Left lobe of liver (tissue), 2 donors: Measurements from ENCODE around the gene ATP8B1. TPM values are rescaled to one million over a fixed set of nuclear protein-coding genes. Genes with fewer than 3 reads are reported as not detected.

Experiments used
- ATAC-seq: fragments of 200-7000 bp; cut with Tn5 transposase; one replicate; pipeline ENCODE4 v1.9.1; 2020; ENCODE audit warnings: mild to moderate bottlenecking, moderate library complexity
- DNase-seq: peaks from one replicate; pipeline ENCODE4 v3.0.0-alpha.2; 2020; ENCODE audit warnings: low spot score
- total RNA-seq: library from RNA; stranded (reverse); gene quantifications from one replicate; pipeline ENCODE4 v1.2.1, GENCODE V29; 2021
- donor health status: DM: no; HTN: no; CAD: no; lungs with moderate emphysema.
- donor health status: DM: no; HTN: yes; CAD: no.

ATP8B1 gene
- total RNA-seq, 1 donor from 2014 or later, result 12.1 TPM

DNA sequence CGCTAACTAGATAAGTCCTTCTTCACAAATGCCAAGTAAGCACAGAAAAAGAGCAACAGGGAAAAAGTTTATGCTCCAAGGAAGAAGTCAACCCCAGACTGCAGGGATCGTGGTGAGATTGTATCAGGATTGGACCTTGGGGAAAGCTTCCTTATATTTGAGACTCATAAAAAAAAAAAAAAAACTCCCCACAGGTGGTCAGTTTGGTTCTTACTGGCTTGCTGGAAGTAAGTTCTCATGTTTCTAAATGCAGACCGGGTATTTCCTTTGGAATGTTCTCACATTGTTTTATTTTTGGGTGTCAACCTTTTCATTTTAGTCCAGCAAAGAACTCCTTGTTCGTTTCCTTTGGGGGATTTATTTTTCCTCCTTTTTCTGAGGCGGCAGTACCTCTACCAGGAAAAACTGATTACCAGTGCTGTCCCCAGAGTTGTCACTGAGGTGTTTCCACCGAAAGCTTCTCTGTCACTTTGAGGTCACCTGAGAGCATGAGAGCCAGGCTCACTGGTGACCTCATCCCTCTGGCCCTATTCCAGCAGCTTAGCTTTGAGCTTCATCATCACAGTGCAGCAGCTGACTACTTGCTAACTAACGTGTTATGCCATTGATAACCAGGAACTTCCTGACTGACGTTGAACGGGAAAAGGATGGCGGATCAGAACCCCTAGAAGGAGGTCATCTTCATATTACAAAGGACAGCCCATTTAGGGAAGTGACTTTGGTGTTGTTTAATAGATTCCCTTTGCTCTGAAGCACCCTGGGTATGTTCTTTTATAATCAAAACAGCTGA lies 16.8 kb upstream of the ATP8B1 start:
- ATAC-seq, result peak; percentile 98
- DNase-seq, result peak; percentile 77

DNA sequence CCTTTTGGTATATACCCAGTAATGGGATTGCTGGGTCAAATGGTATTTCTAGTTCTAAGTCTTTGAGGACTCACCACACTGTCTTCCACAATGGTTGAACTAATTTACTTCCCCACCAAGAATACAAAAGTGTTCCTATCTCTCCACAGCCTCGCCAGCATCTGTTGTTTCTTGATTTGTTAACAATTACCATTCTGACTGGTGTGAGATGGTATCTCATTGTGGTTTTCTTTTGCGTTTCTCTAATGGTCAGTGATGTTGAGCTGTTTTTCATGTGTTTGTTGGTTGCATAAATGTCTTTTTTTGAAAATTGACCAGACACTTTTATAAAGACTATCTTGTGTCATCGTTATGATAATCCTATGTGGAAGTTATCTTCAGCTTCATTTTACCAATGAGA lies 16.0 kb upstream of the ATP8B1 start:
- ATAC-seq (no peak), DNase-seq (no peak)

DNA sequence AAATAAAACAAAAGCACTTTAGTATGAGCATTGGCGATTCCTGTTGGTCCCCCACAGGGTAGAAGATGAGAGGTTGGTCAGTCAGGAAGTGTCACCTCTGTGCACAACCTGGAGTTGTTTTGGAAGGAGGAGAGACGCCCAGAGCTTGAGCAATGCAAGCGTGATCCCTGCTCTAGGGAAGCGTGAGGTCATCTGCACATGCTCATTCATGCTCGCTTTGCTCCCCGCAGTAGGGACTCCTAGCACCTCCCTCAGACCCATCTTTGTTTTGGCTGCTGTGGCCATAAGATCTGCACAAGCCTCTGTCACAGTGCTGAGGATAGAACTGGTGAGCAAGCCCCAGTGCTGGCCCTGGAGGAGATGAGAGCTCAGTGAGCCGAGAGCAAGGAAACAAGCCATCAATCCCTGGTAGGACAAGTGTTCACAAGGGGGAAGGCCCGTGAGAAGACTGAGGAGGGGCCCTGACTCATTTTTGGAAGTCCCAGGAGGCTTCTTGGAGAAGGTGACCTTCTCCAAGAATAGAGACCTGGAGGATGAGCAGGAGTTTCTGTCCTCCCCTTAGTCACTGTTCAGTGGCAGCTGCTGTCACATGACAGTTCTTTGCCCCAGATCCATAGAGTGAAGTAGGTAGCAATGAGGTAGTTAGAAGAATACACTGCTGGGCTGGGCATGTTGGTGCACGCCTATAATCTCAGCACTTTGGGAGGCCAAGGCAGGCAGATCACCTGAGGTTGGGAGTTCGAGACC lies 13.3 kb upstream of the ATP8B1 start:
- ATAC-seq, result no peak
- no peak for DNase-seq

DNA sequence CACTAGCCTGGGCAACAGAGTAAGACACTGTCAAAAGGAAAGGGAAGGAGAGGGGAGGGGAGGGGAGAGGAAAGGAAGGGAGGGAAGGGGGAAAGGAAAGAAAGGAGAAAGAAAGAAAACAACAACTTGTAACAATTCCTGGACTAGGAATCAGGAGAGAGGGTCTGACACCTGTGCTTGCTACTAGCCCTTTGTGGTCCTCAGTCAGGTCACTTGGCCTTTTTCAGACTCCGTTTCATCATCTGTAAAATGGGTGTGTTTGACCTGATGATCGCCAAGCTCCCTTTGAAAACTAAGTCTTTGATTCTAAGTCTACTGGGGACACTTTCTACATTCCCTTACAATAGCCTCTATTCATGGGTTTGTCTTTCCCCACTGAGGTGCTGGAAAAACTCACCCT lies 11.4 kb upstream of the ATP8B1 start:
- no peak for DNase-seq
- ATAC-seq, result no peak

DNA sequence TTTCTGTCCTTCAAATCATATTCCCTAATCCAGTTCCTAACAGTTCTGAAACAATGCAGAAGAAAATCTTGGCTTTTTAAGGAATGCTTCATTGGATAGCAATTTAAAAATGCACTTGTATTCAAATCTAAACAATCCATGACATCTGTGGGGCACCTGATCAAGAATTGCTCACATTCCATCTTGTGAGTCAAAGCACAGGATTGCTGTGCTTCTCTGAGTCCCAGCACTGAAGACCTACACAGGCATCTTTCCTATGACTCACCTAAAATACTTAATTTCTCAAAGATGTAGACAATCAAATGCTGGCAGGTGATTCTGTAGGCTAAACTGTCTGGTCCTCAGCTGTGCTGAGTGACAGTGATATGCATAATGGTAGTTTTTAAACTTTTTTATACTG lies 10.1 kb upstream of the ATP8B1 start:
- DNase-seq (no peak), ATAC-seq (no peak)

DNA sequence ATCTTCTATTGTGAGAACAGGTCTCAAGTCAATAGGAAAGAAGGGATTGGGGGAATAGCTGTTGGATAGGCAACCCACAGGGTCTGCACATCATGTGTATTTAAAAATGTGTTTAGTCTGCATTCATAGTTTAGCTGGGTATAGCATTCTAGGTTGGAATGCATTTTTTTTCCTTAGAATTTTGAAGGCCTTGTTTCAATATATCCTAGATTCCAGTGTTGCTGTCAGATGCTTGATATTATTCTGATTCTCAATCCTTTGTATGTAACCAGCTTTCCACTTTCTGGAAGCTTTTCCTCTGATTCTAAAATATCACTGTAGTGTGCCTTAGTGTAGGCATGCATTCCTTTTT lies 9.0 kb upstream of the ATP8B1 start:
- ATAC-seq, result no peak
- no peak for DNase-seq

DNA sequence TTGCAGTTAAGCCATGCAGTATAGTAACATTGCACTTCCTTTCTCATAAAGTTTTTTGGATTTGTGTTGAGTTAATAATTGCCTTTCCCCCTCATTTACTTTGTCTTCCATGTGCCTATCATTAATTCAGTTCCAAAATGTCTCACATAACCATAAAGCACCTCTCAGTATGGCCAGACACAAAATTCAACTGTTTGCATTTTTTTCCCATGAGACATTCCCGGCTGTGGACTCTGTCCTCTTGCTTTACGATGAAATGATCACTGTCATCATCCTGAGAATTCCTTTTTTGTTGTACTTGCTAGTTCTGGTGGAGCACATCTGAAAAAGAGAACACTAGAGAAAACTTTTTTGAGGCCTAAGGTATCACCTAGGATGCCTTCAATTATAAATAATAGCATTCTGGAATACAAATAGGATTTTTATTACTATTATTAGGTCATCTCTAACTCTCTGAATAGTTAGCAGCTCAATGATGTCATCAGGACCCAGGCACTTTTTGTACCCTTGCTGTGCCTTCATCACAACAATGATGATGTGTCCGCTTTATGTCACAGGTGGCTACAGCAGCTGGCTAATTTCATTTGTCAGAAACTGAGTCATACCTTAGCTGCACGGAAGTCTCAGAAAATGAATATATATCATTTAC lies 8.5 kb upstream of the ATP8B1 start:
- DNase-seq (no peak), ATAC-seq (no peak)

DNA sequence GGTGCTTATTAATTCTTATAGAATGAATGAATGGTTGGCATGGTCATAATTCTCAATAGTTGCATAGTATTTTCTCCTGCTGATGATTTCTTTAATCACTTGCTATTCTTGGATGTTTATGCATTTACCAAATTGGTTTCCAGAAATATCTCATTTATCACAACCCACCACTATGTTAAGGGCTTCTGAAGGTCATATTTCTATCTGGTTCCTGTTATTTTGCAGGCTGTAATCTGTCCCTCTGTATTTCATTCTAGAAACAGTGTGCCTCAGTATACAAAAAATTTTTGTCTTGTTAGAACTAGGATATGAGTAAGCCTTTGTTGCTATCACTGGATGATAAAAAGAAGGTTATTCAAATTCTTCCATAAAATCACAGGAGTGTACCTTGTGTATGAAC lies 6.1 kb upstream of the ATP8B1 start:
- no peak for DNase-seq
- ATAC-seq, result no peak

DNA sequence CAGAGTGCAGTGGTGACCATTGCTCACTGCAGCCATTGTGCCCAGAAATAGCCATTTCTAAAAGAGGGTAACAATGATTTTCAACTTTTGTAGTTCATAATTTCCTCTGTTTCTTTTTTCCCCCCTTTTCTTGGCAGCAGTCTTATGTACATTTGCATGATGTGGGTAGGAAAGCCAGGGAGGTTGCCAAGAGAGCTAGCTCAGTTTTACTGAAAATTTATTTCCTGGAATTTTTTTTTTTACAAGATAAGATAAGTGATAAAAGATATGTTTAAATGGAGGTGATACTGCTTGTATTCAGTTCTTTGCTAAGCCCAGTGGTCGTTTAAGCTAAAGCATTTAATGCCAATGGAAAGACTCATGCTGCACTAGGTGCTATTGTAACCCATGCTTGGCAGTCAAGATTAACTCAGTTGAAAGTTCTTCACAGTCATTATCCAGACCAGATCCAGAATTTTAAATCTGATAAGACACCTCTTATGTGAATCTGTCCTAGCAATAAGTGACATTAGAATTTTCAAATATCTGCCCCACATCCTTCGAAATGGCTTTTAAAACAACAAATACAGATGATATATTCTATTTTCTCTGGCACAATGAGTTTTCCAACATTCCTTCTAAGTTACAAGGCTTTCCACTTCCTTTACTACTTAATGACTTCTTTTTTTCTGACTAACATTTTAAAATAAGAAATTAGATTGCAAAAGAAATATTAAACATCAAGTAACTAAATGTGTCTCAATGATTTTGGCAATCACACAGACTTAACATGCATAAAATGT lies 4.4 kb upstream of the ATP8B1 start:
- ATAC-seq (no peak), DNase-seq (no peak)

DNA sequence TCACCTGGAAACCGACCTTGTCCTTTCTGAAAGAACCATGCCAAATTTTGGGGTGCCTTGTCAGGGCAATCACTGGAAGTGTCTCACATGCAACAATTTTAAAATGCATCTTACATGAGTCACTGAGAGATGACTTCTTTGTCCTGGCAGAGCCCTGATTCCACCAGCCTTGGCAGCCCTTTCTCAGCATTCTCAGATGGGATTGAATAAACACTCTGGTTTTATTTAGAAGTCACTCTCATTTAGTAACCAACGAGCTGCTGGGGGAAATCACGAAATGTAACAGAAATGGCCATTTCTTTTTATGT lies 3.8 kb upstream of the ATP8B1 start:
- no peak for ATAC-seq
- no peak for DNase-seq

DNA sequence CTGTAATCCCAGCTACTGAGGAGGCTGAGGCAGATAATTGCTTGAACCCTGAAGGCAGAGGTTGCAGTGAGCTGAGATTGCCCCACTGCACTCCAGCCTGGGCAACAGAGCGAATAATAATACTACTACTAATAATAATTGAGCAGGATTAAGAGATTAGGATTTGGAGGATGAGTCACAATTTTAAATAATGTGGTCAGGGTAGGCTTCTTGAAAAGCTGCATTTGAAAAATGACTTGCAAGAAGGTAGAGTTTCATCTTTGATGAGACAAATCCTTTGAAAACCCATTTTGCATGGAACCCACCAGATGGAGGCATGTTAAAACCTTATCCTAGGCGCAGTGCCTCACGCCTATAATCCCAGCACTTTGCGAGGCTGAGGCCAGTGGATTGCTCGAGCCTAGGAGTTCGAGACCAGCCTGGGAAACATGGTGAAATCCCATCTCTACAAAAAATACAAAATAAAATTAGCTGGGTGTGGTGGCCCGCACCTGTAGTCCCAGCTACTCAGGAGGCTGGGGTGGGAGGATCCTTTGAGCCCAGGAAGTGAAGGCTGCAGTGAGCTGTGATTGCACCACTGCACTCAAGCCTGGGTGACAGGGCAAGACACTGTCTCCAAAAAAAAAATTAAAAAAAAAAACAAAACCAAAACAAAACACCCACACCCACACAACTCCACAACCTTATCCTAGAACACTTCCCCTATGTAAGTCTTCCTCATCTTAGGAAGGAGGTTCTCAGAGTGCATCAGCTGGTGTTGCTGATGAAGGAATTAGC lies 3.3 kb upstream of the ATP8B1 start:
- ATAC-seq (no peak), DNase-seq (no peak)

DNA sequence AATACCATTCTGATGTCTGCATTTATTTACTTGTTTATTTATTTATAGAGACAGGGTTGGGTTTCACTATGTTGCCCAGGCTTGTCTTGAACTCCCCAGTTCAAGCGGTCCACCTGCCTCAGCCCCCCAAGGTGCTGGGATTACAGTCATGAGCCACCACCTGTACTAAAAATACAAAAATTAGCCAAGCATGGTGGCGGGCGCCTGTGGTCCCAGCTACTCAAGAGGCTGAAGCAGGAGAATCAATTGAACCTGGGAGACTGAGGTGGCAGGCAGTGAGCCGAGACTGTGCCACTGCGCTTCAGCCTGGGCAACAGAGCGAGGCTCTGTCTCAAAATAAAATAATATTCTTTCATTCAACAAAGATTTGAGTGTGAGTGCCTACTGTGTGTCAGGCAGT lies 2.0 kb upstream of the ATP8B1 start:
- no peak for ATAC-seq
- no peak for DNase-seq

DNA sequence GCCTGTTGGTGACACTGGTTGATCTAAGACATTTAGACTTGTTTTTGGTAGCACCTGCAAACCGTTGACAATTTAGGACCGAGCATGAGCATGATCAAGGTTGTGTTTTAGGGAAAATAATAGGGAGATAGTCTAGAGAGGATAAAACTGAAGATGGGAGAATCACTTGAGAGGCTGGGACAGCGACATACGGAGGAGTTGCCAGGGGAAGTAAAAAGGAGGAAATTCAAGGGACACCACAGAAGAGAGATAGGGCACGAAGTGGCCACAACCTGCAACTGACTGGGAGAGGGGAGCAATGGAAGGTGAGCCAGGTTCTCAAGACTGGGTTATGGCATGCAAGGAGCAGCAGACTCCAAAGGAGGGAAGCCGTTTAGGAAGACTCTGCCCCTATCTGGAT lies 1.4 kb upstream of the ATP8B1 start:
- ATAC-seq, result no peak
- DNase-seq, result no peak

DNA sequence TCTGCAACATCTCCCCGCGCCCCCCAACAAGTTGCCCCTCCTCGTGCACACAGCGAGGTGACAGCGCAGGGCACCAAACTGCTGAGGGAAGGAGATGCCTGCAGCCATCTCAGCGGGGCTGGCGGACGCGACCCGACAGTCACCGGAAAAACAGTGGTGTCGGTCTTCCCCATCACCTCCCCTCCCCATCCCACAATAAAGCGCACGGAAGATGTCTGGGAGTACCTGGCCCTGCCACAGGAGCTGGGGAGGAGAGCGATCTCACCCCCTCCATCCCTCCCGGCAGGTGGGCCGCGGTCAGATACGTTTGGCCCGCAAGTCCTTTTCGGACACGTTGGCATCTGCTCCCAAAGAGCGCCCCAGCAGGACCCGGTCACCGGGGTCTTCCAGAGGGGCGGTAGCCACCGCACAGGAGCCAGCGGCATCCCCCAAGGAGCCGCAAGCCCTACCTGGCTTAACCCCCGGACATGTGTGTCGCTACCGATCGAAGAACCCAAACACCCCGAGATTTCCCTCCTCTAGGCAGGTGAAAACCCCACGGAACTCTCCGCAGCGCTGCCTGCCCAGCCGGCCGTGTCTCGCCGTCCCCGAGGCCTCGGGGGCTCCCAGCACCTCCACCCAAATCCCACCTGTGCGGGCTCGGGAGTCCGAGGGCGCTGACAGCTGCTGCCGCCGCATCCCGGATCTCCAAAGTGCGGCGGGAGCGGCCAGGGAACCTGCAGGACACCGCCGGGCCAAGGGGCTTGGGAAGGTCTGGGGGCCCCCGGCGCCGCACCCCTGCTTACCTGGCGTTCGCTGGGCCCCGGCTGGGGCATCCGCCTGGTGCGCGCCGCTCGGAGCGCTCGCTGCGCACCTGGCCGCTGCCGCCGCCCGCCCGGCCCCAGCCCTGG lies 657 bp downstream of the ATP8B1 start:
- ATAC-seq, result no peak
- no peak for DNase-seq

DNA sequence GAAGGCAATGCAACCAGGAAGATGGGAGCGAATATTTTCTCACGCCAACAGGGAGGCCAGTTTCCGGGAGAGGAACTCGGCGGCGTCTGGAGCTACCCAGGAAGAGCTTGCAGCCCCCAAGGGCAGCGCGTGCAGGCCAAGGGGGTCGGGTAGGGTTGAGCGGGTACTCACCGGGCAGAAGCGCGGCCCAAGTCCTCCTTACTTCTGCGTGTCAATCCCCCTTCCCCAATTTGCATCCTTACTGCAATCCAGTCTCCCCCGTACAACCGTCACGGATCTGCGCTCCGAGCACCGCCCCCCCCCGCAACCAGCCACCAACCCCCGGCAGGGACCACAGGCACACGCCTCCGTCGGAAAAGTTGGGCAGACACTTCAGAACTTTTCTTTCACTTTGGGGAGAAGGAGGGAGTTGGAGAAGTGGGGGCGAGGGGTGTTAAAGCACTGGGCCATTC lies 1.3 kb downstream of the ATP8B1 start:
- DNase-seq, result no peak
- ATAC-seq, result no peak

DNA sequence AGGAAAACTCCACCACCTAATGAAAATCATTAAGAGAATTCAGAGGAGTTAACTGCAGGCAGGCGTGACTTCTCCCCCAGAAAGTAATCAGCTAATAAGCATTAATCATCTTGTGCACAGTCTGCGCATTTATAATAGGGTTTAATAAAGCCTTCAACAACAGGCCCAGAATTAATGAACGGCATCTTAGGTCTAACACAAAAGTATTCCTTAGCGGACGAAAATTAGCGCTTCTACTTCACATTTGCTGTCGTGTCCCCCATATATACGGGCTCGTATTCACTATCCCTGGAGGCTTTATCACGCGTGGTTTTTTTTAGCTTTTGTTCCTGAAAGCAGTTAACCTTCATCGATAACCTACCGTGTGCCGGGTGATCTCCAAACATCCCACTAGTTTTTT lies 1.8 kb downstream of the ATP8B1 start:
- ATAC-seq, result no peak
- DNase-seq, result no peak

DNA sequence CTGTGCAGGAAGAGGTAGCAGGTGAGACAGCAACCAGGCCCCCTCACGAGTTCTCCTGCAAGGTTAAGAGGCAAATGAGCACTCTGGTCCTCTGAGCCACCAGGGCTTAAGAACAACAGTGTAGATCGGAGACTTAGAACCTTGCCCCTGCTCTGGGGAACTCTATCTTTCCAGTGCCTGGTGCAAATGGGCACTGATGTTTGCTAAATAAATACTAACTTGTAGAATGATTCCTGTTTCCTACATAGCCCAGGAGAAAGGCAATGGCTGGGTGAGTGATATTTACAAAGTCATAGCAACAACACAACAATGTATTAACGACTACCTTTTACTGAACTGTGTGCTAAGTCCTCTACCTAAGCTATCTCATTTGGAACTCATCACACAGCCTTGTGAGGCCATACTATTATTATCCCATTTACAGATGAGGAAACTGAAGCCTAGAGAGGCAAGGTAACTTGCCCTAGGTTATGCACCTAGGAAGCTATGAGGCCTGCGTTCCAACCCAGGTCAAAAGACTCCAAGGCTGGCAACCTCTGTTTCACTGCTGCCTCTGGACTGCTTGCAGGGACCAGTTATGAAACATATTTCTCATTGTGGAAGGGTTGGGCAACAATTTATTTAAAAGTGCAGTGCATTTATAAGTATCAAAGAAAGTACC lies 4.3 kb downstream of the ATP8B1 start:
- DNase-seq, result peak; percentile 64
- ATAC-seq, result peak; percentile 26

DNA sequence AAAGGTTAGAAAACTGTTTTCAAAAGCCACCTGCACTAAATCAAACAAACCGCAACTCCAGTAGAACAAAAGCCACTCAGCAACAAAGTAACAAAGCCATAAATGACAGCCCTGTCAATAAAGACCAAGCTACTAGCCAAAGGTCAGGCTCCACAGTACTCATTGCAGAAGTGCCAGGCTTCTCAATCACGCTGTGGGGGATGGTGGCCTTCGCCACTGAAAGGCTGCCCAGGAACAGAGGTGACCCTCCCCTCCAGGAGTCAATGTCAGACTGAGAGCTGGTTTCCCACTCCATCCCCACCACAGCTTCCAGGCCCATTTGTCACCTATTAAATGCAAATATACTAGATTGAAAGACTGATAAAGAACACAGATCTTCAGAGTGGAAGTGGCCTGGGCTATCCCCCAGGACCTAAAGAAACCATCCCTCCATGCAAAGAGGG lies 5.9 kb downstream of the ATP8B1 start:
- ATAC-seq (peak; percentile 87), DNase-seq (peak; percentile 86)
